PC-9 (cell line): ENCODE measurements around the gene FBXL14. TPM values are rescaled to one million over a fixed set of nuclear protein-coding genes. Genes with fewer than 3 reads are reported as not detected.

Experiments
- BruUV-seq: library from RNA; stranded (reverse); fragments of 400-500 nt; replicated peaks from 2 replicates; lab custom pipeline; 2021; lab: Mats Ljungman, UMichigan
- CTCF ChIA-PET: fragments of 300-600 bp; sonication (Branson Sonifier 250); formaldehyde crosslinking; loops from one replicate; lab custom pipeline; 2022; ENCODE audit warnings: antibody characterized with exemption; lab: Charles Lee
- POLR2A ChIA-PET: fragments of 300-600 bp; sonication (Branson Sonifier 250); formaldehyde crosslinking; loops from one replicate; lab custom pipeline; 2022; ENCODE audit warnings: antibody characterized with exemption; ENCODE audit not compliant: unreplicated experiment; lab: Charles Lee
- DNase-seq, 2 experiments: peaks; one replicate each; pipeline versions ENCODE4 v3.0.0 to v3.0.0-alpha.2; 2015 to 2022; ENCODE audit warnings: mixed read lengths in 1 of 2
- H2AFZ ChIP-seq: fragments of 200-600 bp; sonication (generic); 2 replicates; pipeline ENCODE4 v1.8.1; 2017; ENCODE audit warnings: antibody characterized with exemption
- H3F3A ChIP-seq: fragments of 200-600 bp; sonication (generic); 2 replicates; pipeline ENCODE4 v1.8.1; 2017; ENCODE audit warnings: antibody characterized with exemption, mild to moderate bottlenecking, low read depth; ENCODE audit not compliant: insufficient read depth
- H3K27ac ChIP-seq: fragments of 200-600 bp; sonication (generic); 2 replicates; pipeline ENCODE4 v1.6.1; 2016; ENCODE audit warnings: mixed run types
- H3K27me3 ChIP-seq: fragments of 200-600 bp; sonication (generic); 2 replicates; pipeline ENCODE4 v1.6.1; 2016; ENCODE audit warnings: low read depth, mixed run types; ENCODE audit not compliant: insufficient read depth
- H3K36me3 ChIP-seq: fragments of 200-600 bp; sonication (generic); 2 replicates; pipeline ENCODE4 v1.6.1; 2016; ENCODE audit warnings: low read depth, mixed run types
- H3K4me1 ChIP-seq: fragments of 200-600 bp; sonication (generic); replicated peaks from 2 replicates; pipeline ENCODE4 v1.6.1; 2016; ENCODE audit warnings: mixed run types; ENCODE audit not compliant: insufficient read depth
- H3K4me2 ChIP-seq: fragments of 200-600 bp; sonication (generic); 2 replicates; pipeline ENCODE4 v1.6.1; 2017; ENCODE audit warnings: mixed run types
- H3K4me3 ChIP-seq: fragments of 200-600 bp; sonication (generic); 2 replicates; pipeline ENCODE4 v1.6.1; 2016; ENCODE audit warnings: mixed run types
- H3K79me2 ChIP-seq: fragments of 200-600 bp; sonication (generic); 2 replicates; pipeline ENCODE4 v1.6.1; 2017; ENCODE audit warnings: low read depth, mixed run types
- H3K9me2 ChIP-seq: fragments of 200-600 bp; sonication (generic); 2 replicates; pipeline ENCODE4 v1.8.1; 2017; ENCODE audit warnings: mild to moderate bottlenecking; ENCODE audit not compliant: insufficient read depth
- H3K9me3 ChIP-seq: fragments of 200-600 bp; sonication (generic); 2 replicates; pipeline ENCODE4 v1.8.1; 2016; ENCODE audit warnings: low read depth; ENCODE audit not compliant: insufficient read depth
- H4K20me1 ChIP-seq: fragments of 200-600 bp; sonication (generic); 2 replicates; pipeline ENCODE4 v1.8.1; 2017; ENCODE audit not compliant: insufficient read depth
- EZH2 ChIP-seq: fragments of 200-600 bp; sonication (generic); IDR thresholded peaks from 2 replicates; pipeline ENCODE4 v1.8.0; 2017; ENCODE audit warnings: antibody characterized with exemption, low read depth
- intact Hi-C: fragments of 100-400 bp; cut with micrococcal nuclease; formaldehyde crosslinking; loops from one replicate; pipeline ENCODE4 v1.10.0; 2022; ENCODE audit not compliant: unreplicated experiment
- total RNA-seq: library from RNA; stranded (reverse); gene quantifications from 2 replicates; pipeline ENCODE4 v1.2.3, GENCODE V29; 2021
- TF ChIP-seq, protein P1 (sequence below): fragments of 200-600 bp; sonication (generic); conservative IDR thresholded peaks from 2 replicates; pipeline ENCODE4 v1.6.1; 2017; ENCODE audit warnings: mixed run types, antibody characterized with exemption, mild to moderate bottlenecking, moderate library complexity

Gene FBXL14
- total RNA-seq, 1 experiment from 2014 or later = 21.1 TPM

GRCh38 chr12:1536817-1537216 is 57.6 kb downstream of the FBXL14 start:
- intact Hi-C loops = no loop called here
- H3K9me3 ChIP-seq = no peaks in the 10 kb centered on the region
- CTCF ChIA-PET = interaction anchor here (0.7 kb wide), 1 partner anchor 683 kb away, joined by 7 read pairs; no protein-coding TSS in a partner anchor
- no peak overlapping the region for H3K27ac ChIP-seq
- peaks cover 22% of the 10 kb centered on the region for H3K27me3 ChIP-seq
- no peak for DNase-seq
- no peak overlapping the region for H3K4me3 ChIP-seq
- no peaks in the 10 kb centered on the region for H3K36me3 ChIP-seq
- no peaks in the 10 kb centered on the region for H3K9me2 ChIP-seq
- TF ChIP-seq EZH2 = no peak
- TF ChIP-seq, protein P1, sequence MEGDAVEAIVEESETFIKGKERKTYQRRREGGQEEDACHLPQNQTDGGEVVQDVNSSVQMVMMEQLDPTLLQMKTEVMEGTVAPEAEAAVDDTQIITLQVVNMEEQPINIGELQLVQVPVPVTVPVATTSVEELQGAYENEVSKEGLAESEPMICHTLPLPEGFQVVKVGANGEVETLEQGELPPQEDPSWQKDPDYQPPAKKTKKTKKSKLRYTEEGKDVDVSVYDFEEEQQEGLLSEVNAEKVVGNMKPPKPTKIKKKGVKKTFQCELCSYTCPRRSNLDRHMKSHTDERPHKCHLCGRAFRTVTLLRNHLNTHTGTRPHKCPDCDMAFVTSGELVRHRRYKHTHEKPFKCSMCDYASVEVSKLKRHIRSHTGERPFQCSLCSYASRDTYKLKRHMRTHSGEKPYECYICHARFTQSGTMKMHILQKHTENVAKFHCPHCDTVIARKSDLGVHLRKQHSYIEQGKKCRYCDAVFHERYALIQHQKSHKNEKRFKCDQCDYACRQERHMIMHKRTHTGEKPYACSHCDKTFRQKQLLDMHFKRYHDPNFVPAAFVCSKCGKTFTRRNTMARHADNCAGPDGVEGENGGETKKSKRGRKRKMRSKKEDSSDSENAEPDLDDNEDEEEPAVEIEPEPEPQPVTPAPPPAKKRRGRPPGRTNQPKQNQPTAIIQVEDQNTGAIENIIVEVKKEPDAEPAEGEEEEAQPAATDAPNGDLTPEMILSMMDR = no peak
- peaks cover 4% of the 10 kb centered on the region for H3F3A ChIP-seq
- H3K4me2 ChIP-seq = no peak overlapping the region
- no peaks in the 10 kb centered on the region for H3K79me2 ChIP-seq
- BruUV-seq = no TSS peak
- no peaks in the 10 kb centered on the region for H4K20me1 ChIP-seq
- peaks cover 18% of the 10 kb centered on the region for H3K4me1 ChIP-seq
- no peak overlapping the region for H2AFZ ChIP-seq
- POLR2A ChIA-PET = no interaction called here

- TF ChIP-seq, protein P1 = no peak
- TF ChIP-seq EZH2 = no peak
- Histone ChIP-seq H3K9me3 (no peaks in the 10 kb centered on the region), H4K20me1 (no peaks in the 10 kb centered on the region), H3K9me2 (no peaks in the 10 kb centered on the region), H3K4me1 (no peaks in the 10 kb centered on the region), H2AFZ (no peak overlapping the region), H3K4me2 (no peak overlapping the region), H3K27ac (no peak overlapping the region), H3K4me3 (no peak overlapping the region), H3K36me3 (no peaks in the 10 kb centered on the region), H3K27me3 (peaks cover 31% of the 10 kb centered on the region), H3K79me2 (no peaks in the 10 kb centered on the region), H3F3A (no peaks in the 10 kb centered on the region)
- intact Hi-C loops = no loop called here
- POLR2A ChIA-PET = interaction anchor here (0.5 kb wide), 1 partner anchor 588 kb away, joined by 4 read pairs; no protein-coding TSS in a partner anchor
- CTCF ChIA-PET = interaction anchor here (0.6 kb wide), 1 partner anchor 417 kb away, joined by 3 read pairs; no protein-coding TSS in a partner anchor
- DNase-seq = no peak
- BruUV-seq = no TSS peak
These were observed 59.6 kb downstream of the FBXL14 start for GRCh38 chr12:1534748-1535147.

DNA sequence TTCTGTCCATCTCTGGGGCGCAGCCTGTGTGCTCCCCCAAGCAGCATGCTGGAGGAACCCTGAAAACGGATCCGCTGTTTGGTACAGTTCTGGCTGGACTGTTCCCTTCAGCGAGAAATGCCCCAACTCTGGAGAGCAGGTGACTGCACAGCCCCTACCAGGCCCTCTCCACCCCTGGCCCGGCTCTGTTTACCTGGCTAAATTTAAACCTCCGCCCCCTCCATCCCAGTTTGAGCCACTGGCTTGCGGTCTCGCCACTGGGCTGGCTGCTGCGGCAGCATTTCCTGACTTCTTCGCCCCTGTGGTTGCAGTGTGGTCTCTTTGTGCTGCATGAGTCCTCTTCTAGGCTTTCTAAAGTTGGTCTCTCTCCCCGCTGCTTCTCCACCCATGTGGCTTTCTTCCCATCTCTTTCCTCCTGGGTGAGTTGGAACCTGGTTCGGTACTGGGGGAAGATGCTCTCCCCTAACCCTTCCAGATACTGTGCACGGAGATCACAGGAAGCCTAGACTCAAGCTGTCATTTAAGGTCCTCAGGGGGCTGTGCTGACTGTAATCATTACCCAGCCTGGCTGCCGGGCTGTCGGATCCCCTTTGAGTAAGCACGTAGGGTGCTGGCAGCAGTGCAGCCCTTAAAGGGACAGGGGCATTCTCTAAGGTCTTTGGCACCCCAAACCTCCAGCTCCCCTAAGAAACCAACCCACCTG is 60.6 kb downstream of the FBXL14 start:
- Histone ChIP-seq H3K4me1 (no peaks in the 10 kb centered on the region), H3K9me2 (no peaks in the 10 kb centered on the region), H3K79me2 (no peaks in the 10 kb centered on the region), H3K27ac (no peak overlapping the region), H4K20me1 (no peaks in the 10 kb centered on the region), H2AFZ (no peak overlapping the region), H3K36me3 (no peaks in the 10 kb centered on the region), H3K27me3 (peaks cover 35% of the 10 kb centered on the region), H3F3A (no peaks in the 10 kb centered on the region), H3K4me3 (no peak overlapping the region), H3K9me3 (no peaks in the 10 kb centered on the region), H3K4me2 (no peak overlapping the region)
- ChIA-PET CTCF (no interaction called here), POLR2A (no interaction called here)
- no peak for TF ChIP-seq EZH2
- TF ChIP-seq, protein P1 = no peak
- intact Hi-C loops = no loop called here
- no TSS peak for BruUV-seq
- no peak for DNase-seq
